ENCODE data around the gene IL10RB. TPM values are rescaled to one million over a fixed set of nuclear protein-coding genes. Genes with fewer than 3 reads are reported as not detected.
"Not testable (repeated sequence)": the region's sequence is repeated elsewhere in the genome, so short reads cannot be mapped to it uniquely, and the experiment has no call there.

IL10RB gene
- total RNA-seq, 1 donor from 2014 or later: 25.5 TPM

- intact Hi-C loops (cut with DNase I): no loop called here
- no peak for DNase-seq (ENCODE audit: low spot score)
- peak; percentile 48 for ATAC-seq
These were observed 51.0 kb downstream of the IL10RB start for GRCh38 chr21:33317145-33317544.

- intact Hi-C loops (cut with DNase I): no loop called here
- ATAC-seq (no peak), DNase-seq (ENCODE audit: low spot score) (no peak)
These were observed 51.8 kb downstream of the IL10RB start for GRCh38 chr21:33317786-33318486.

DNA sequence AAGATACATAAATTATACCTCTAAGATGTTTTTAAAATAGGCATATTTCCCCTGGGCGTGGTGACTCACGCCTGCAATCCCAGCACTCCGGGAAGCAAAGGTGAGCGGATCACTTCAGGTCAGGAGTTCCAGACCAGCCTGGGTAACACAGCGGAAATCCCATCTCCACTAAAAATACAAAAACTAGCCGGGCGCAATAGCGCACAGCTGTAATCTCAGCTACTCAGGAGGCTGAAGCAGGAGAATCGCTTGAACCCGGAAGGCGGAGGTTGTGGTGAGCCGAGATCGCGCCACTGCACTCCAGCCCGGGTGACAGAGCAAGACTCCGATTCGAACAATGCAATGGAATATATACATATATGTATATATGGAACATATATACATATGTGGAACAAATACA lies 54.8 kb downstream of the IL10RB start:
- ATAC-seq; DNase-seq (ENCODE audit: low spot score); intact Hi-C loops (cut with DNase I): not testable (repeated sequence)

DNA sequence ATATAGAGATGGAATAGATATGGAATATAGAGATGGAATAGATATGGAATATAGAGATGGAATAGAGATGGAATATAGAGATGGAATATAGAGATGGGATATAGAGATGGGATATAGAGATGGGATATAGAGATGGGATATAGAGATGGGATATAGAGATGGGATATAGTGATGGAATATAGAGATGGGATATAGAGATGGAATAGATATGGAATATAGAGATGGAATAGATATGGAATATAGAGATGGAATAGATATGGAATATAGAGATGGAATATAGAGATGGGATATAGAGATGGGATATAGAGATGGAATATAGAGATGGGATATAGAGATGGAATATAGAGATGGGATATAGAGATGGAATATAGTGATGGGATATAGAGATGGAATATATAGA lies 57.4 kb downstream of the IL10RB start:
- ATAC-seq; intact Hi-C loops (cut with DNase I); DNase-seq (ENCODE audit: low spot score): not testable (repeated sequence)

DNA sequence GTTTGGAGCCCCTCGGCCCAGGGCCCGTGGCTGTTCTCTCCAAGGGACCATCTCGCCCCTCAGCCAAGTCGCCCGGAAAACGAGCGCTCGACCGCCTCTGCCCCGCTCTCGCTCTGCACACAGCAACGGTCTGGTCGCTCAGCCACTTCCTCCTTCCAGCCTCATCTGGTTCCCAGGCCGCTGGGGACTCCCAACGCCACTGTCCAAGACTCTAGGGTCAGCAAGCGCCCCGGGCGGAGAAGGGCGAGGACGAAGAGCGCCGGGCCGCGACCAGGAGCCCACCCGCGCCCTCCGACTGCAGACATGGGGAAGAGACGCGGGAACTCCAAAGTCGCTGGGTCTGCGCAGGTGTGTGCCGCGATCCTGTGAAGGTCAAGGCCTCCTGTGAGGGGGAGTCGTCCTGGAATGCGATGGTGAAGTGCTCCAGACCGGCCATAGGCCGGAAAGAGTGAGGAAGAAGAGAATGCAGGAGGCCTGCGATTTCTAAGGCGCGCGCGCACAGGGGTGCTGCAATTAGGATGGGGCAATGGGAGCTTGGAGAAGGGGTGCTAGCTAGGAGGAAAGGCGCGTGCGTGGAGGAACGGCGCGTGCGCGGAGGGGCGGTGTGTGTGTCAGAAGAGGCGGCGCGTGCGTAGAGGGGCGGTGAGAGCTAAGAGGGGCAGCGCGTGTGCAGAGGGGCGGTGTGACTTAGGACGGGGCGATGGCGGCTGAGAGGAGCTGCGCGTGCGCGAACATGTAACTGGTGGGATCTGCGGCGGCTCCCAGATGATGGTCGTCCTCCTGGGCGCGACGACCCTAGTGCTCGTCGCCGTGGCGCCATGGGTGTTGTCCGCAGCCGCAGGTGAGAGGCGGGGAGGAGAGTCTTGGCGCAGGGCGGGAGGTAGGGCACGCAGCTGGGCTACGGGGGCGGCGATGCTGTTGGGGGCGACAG lies 58.4 kb downstream of the IL10RB start, which contains the start of gene IFNAR1:
Gene IFNAR1 (plus strand): TSS at position 680 of the 931 bp plus-strand sequence. CDS start 86 bp downstream, at position 766.
- intact Hi-C loops (cut with DNase I): no loop called here
- ATAC-seq (peak; percentile 100), DNase-seq (ENCODE audit: low spot score) (peak; percentile 99)

GRCh38 chr21:33325222-33326067 lies 59.3 kb downstream of the IL10RB start:
- DNase-seq (ENCODE audit: low spot score): peak; percentile 84
- intact Hi-C loops (cut with DNase I): no loop called here
- ATAC-seq: peak; percentile 51

GRCh38 chr21:33327326-33327725 lies 61.2 kb downstream of the IL10RB start:
- DNase-seq (ENCODE audit: low spot score) (no peak), ATAC-seq (no peak)
- intact Hi-C loops (cut with DNase I): no loop called here

GRCh38 chr21:33327792-33328433 lies 61.7 kb downstream of the IL10RB start:
- intact Hi-C loops (cut with DNase I): no loop called here
- DNase-seq (ENCODE audit: low spot score) (no peak), ATAC-seq (no peak)

GRCh38 chr21:33330726-33331125 lies 64.6 kb downstream of the IL10RB start:
- no peak for ATAC-seq
- DNase-seq (ENCODE audit: low spot score): no peak
- intact Hi-C loops (cut with DNase I): no loop called here

DNA sequence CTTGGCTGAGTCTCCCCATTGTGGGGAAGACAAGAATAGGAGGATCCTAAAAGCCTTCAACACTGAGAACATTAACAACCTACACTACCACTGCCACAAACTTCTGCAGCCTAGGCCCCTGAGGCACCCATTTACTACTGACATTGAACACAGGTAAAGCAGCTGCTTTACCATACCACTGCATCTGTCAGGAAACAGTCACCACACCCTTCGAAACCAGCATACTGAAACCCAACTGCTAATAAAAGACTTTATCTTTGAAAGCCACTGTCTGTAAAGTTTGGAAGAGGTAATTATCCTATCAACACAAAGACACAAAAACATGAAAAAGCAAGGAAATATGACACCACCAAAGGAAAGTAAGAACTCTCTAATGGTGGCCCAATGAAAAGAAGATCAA lies 66.0 kb downstream of the IL10RB start:
- no peak for DNase-seq (ENCODE audit: low spot score)
- intact Hi-C loops (cut with DNase I): no loop called here
- ATAC-seq: no peak

DNA sequence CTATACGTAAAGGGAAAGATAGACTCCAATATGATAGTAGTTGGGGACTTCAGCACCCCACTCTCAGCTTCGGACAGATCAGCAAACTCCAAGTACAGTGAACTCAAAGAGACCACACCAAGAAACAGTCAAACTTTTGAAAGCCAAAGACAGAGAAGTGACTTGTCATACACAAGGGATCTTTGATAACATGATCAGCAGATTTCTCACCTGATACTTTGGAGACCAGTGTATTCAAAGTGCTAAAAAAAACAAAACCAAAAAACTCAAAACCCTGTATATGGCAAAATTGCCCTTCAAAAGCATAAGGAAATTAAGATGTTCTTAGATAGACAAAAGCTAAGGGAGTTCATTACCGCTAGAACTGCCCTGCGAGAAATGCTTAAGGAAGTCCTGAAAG lies 68.0 kb downstream of the IL10RB start:
- intact Hi-C loops (cut with DNase I): no loop called here
- DNase-seq (ENCODE audit: low spot score): no peak
- no peak for ATAC-seq

DNA sequence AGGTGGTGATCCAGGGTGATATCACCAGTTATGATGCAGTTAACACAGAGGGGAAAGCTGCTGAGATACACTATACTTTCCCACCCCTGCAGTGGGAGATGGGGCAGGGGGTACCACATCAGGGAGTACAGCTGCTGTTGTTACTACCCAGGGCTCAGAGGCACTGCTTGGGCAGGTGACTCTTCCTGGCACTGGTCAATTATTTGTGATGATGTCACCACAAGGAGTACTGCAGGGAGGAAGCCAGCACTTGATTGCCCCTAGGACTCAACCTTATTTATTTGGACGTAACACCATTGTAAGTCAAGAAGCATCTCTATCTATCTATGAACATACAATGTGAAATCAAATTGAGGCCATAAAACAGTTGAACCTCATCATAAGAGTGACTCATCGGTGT lies 68.7 kb downstream of the IL10RB start:
- intact Hi-C loops (cut with DNase I): no loop called here
- ATAC-seq: no peak
- DNase-seq (ENCODE audit: low spot score): no peak

DNA sequence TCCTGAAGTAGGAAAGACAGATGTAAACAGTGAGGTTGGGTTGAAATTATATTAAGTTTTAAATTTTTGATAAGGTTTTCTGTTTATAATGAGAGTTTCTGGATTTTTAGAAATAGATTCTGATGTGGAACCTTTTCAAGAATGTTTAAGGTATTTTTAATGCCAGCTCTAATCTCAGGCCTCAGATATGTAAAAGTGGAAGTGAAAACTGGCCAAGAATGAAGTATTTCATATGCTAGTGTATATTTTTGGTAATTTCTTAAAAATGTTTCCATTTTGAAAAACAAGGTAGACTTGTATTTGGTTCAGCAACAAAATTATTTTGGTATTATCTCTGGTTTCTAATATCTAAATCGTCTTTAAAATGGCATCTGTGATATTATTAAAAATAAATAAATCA lies 73.0 kb downstream of the IL10RB start:
- ATAC-seq: no peak
- no peak for DNase-seq (ENCODE audit: low spot score)
- intact Hi-C loops (cut with DNase I): no loop called here

- ATAC-seq (no peak), DNase-seq (ENCODE audit: low spot score) (no peak)
- intact Hi-C loops (cut with DNase I): no loop called here
These were observed 73.8 kb downstream of the IL10RB start for GRCh38 chr21:33339918-33340317.

- intact Hi-C loops (cut with DNase I): no loop called here
- DNase-seq (ENCODE audit: low spot score) (no peak), ATAC-seq (no peak)
These were observed 79.6 kb downstream of the IL10RB start for GRCh38 chr21:33345751-33346238.
